HG02884 (cell line): Measurements from ENCODE around the gene CHM.
"Not testable (repeated sequence)": the region's sequence is repeated elsewhere in the genome, so short reads cannot be mapped to it uniquely, and the experiment has no call there.

Experiments used
- ATAC-seq: cut with Tn5 transposase; IDR thresholded peaks from one replicate; pipeline ENCODE4 v1.9.1; 2021; ENCODE audit warnings: mild to moderate bottlenecking, moderate library complexity; ENCODE audit not compliant: unreplicated experiment

Gene CHM

DNA sequence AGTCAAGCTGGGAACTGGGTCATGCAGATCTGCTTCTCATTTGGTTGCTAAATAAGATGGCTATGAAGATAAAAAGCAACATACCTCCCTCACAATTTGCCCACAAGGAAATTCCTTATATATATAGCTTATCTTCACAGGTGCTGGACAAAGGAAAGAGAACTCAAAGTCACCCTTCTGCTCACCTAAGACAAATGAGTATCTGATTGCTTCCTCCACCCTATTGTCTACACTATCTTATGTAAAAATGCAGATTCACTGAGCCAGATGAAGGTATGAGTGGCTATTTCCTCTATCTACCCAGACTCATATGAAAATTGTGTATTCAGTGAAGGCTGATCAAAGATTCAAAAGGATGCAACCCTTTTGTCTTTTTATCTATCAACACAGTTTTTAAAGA lies 50.8 kb downstream of the CHM start:
- no peak for ATAC-seq

DNA sequence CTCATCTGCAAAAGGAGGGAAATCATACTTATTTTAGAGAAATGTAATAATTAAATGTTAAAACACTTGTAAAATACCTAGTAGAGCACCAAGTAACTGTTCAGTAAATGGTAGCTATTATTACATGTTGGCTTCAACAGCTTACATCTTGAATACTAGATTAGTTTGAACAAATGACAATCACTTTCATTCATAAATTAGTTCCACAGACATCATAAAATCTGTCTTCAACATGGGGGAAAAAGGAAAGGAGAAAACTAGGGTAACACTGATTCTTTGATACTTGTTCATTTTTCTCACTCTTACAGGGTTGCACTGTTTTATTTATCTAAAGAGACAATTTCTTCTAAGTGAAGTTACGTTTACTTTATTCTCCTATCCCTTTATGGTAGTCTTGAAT lies 51.7 kb downstream of the CHM start:
- no peak for ATAC-seq

- ATAC-seq, result no peak
These were observed 52.6 kb downstream of the CHM start for GRCh38 chrX:85994797-85995196.

- ATAC-seq, result no peak
These were observed 53.1 kb downstream of the CHM start for GRCh38 chrX:85994228-85994627.

DNA sequence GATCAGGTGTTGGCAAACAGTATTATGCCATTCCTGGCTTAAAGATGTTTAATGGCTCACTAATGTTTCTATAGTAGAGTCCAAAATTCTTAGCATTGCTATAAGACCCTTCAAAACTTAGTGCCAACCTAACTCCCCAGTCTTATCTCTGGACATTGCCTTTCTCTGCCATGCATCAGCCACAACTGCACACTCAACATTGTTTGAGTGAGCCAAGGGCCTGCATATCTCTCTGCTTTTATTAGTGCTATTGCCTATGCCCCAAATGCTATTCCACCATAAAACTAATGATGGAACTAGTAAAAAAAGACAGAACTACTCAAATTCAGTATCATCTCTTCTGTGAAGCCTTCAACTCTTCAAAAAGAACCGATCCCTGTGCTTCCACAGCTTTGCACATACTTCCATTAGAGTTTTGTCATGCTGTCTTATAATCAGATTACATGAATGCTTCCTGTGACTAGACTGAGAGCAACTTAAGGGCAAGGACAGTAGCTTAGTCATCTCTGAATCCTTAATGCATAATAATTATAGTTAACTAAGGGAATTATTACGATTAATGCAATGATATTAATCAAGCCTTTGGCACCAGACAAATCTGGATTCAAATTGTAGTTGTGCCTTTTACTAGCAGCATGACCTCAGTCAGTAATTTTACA lies 53.7 kb downstream of the CHM start:
- no peak for ATAC-seq

GRCh38 chrX:85992811-85993229 lies 54.5 kb downstream of the CHM start:
- ATAC-seq, result no peak

DNA sequence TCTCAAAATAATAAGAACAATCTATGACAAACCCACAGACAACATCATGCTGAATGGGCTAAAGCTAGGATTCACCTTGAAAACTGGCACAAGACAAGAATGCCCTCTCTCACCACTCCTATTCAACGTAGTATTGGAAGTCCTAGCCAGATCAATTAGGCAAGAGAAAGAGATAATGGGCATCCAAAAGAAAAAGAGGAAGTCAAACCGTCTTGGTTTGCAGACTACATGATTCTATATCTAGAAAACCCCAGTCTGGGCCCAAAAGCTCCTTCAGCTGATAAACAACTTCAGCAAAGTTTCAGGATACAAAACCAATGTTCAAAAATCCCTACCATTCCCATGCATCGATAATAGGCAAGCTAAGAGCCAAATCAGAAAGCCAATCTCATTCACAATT lies 59.0 kb downstream of the CHM start:
- no peak for ATAC-seq

DNA sequence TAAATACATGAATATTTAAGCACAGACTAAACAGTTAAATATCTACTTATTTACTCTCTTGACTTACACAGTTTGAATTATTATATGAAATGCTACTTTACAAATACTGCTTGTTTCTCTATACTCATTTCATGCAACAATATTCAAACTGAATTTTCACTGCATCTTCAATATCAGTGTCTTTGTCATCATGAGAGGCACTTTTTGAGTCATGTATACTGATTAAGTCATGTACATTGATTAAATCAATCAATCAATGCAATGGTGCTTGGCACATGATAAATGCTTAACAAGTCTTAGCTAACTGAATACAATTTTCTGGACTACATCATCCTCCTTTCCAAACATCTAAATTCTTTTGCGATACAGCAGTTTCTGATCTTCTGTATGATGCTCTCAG lies 67.1 kb downstream of the CHM start:
- no peak for ATAC-seq

GRCh38 chrX:85977218-85977617 lies 70.1 kb downstream of the CHM start:
- peak; percentile 91 for ATAC-seq

- ATAC-seq, result not testable (repeated sequence)
These were observed 75.0 kb downstream of the CHM start for GRCh38 chrX:85972351-85972750.

DNA sequence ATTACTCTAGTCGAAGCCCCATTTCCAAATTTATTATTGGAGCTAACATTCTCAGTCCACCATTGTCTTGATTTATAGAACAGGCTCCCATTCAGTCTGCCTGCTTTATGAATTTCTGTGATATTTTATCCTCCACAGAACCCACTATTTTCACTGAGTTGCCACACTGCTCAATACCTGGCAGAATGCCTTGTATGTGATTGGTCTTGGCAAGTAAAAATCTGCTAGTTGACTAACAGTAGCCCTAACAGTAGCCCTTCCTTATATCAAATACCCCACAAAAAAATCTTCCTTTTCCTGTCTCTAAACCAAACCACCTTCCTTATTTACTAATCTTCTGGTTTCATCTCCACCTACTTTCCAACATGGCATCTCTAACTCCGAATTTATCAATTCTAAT lies 82.6 kb downstream of the CHM start:
- ATAC-seq, result no peak

- ATAC-seq, result no peak
These were observed 83.6 kb downstream of the CHM start for GRCh38 chrX:85963736-85964135.

DNA sequence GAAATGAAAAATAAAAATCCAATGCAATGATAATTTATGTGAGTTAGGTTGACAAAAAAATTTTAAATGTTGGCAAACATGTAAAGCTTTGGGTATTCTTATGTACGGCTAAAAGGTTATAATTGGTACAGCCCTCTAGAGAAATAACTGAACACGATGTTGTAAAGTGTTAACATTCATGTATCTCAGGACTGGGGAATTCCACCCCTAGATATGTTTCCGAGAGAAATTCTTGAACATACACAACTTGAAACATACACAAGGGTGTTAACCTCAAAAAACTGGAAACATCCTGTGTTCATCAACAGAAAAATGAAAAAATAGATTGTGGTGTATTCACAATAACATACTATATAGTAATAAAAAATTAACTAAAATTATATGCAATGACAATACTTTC lies 91.8 kb downstream of the CHM start:
- ATAC-seq, result no peak

DNA sequence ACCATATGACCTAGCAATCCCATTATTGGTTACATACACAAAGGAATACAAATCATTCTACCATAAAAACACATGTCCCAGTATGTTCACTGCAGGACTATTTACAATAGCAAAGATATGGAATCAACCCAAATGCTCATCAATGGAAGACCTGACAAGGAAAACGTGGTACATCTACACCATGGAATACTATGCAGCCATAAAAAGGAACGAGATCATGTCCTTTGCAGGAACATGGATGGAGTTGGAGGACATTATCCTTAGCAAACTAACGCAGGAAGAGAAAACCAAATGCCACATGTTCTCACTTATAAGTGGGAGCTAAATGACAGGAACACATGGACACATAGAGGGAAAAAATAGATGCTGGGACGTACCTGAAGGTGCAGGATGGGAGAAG lies 102.6 kb downstream of the CHM start:
- ATAC-seq, result not testable (repeated sequence)

- no peak for ATAC-seq
These were observed 106.1 kb downstream of the CHM start for GRCh38 chrX:85941275-85941674.

DNA sequence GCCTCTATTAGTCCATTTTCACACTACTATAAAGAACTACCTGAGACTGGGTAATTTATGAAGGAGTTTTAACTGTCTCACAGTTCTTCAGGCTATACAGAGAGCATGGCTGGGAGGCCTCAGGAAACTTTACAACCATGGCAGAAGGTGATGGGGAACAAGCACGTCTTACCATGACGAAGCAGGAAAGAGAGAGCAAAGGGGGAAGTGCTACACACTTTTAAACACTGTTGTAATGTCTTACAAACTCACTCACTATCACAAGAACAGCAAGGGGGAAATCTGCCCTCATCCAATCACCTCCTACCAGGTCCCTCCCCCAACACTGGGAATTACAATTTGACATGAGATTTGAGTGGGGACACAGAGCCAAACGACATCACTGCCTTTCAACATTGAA lies 107.4 kb downstream of the CHM start:
- ATAC-seq, result not testable (repeated sequence)

GRCh38 chrX:85934399-85934798 lies 113.0 kb downstream of the CHM start:
- ATAC-seq, result not testable (repeated sequence)

DNA sequence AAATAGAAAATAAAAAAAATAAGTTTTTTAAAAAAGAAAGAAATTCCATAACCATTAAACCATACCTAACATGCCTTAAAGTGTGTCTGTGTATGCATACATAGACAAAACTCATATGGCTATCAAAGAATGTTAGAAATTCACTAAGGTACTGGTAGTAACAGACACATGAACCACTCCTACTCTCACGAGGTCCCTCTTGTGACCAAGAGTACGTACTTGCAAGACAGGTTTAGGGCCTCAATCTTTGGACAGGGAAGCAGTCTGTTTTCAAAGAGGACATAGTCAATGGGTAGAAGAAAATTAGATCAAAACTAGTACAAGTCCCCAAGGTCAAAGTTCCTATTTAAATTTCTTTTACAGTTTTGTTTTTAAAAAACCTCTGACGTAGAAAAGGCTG lies 117.3 kb downstream of the CHM start:
- ATAC-seq, result no peak

DNA sequence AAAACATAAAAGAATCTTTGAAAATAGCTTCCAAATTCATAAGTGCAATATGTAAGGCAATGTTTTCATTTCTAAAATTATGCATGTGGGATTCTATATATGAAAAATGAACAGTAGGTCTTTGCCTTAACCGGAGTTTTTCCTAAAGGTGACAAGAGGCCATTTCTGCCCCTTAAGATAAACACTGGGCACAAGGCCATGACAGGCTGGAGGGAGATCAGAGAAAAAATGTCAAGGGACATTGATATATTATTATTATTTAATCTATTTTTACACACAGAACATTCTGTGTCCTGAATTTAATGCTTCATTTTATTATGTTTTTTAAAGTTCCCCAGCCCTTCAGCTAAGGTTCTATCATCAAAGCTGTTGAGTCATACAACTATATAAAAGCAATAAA lies 118.8 kb downstream of the CHM start:
- ATAC-seq, result no peak

DNA sequence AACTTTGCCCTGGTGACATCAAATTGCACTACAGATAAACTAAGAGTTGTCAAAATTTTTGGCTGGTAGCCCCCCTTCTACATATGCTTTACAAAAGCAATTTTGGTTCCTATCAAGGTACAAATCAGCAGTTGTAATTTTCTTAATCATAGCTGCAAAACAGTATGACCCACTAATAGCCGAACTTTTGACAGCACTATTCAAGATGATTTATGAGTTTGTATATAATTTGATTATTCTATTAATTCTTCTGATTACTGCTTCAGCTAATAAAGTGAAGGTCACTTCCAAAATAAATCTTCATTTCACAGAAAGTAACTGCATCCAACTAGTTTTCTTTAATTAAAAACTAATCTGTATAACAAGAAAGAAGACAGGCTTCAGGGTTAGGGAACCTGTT lies 119.6 kb downstream of the CHM start:
- no peak for ATAC-seq

GRCh38 chrX:85922821-85923220 lies 124.5 kb downstream of the CHM start:
- ATAC-seq, result no peak

DNA sequence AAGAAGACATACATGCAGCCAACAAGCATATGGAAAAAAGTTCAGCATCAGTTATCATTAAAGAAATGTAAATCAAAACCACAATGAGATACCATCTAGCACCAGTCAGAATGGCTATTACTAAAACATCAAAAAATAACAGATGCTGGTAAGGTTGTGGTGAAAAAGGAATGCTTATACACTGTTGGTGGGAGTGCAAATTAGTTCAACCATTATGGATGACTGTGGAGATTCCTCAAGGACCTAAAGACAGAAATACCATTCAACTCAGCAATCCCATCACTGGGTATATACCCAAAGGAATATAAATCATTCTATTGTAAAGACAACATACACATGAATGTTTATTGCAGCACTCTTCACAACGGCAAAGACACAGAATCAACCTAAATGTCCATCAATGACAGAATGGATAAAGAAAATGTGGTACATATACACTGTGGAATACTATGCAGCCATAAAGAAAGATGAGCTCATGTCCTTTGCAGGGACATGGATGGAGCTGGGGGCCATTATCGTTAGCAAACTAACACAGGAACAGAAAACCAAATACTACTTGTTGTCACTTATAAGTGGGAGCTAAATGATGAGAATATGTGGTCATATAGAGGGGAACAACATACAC lies 130.6 kb downstream of the CHM start:
- ATAC-seq, result not testable (repeated sequence)

DNA sequence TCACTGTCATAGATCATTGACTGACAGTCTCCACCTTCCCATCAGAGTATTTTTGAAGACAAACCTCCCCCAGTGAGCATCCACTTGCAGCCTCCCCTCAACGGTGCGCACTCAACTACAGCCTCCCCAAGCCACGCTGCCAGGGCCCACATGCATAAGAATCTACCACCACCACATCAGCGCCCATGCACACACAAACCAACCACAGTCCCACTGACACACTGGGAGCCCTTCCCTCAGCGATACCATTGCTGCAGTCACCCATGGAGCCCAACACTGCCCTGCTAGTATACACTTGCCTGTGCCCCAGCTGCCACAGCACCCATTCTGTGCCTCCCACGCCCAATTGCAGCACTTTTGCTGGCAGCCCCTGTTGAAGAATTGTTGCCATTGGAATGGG lies 132.9 kb downstream of the CHM start:
- no peak for ATAC-seq
